Measurements from ENCODE around the gene FGD4.

DNA sequence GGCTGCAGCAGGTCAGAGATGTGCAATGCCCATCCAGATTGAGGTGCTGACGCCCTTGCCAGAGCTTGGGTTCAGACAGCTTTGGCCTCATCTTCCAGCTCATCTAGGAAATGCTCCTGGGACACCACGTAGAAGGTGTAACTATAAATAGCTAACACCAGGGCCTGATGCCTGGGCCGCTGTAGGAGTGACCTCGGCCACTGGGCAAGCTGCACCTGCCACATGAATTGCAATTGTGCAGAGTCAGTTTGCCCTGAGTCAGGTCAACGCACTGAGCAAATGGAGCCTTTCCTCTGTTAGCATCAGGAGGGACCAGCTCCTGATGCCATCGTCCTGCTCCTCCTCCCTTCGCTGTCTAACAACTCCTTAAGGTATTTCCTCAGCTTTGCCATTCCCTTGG, 262.3 kb downstream of the FGD4 start:
- TF ChIP-seq POLR2A (IDR thresholded peaks at IDR 0.05; ENCODE audit: low read depth, low read length), result no peak
- TF ChIP-seq, protein P1, sequence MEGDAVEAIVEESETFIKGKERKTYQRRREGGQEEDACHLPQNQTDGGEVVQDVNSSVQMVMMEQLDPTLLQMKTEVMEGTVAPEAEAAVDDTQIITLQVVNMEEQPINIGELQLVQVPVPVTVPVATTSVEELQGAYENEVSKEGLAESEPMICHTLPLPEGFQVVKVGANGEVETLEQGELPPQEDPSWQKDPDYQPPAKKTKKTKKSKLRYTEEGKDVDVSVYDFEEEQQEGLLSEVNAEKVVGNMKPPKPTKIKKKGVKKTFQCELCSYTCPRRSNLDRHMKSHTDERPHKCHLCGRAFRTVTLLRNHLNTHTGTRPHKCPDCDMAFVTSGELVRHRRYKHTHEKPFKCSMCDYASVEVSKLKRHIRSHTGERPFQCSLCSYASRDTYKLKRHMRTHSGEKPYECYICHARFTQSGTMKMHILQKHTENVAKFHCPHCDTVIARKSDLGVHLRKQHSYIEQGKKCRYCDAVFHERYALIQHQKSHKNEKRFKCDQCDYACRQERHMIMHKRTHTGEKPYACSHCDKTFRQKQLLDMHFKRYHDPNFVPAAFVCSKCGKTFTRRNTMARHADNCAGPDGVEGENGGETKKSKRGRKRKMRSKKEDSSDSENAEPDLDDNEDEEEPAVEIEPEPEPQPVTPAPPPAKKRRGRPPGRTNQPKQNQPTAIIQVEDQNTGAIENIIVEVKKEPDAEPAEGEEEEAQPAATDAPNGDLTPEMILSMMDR (conservative IDR thresholded peaks at IDR 0.05; ENCODE audit: low read depth, low read length), result no peak
- no peak for TF ChIP-seq RCOR1 (IDR thresholded peaks at IDR 0.05; ENCODE audit: insufficient replicate concordance, low read length)
- TF ChIP-seq RAD21 (IDR thresholded peaks at IDR 0.05; ENCODE audit: low read length), result no peak

Measured in IMR-90 (cell line).